Thymus (tissue), 11 donors: ENCODE results near the gene GARNL3. TPM values are rescaled to one million over a fixed set of nuclear protein-coding genes. Genes with fewer than 3 reads are reported as not detected.

Experiments
- DNase-seq, 9 donors: peaks; one replicate each; pipeline ENCODE4 v3.0.0-alpha.2; 2013; ENCODE audit warnings: low spot score in 9 of 9, low read depth in 6 of 9, missing footprints in 1 of 9
- H3K27ac ChIP-seq, 2 donors: one replicate each; pipeline ENCODE4 v1.5.1; 2013; ENCODE audit warnings: control low read depth in 1 of 2, low read depth in 1 of 2, low read length in 1 of 2, mild to moderate bottlenecking in 1 of 2, moderate library complexity in 1 of 2
- H3K27me3 ChIP-seq, 2 donors: one replicate each; pipeline ENCODE4 v1.5.1; 2013; ENCODE audit warnings: low read length in 1 of 2; ENCODE audit not compliant: control insufficient read depth in 2 of 2, insufficient read depth in 1 of 2
- H3K36me3 ChIP-seq, 2 donors: one replicate each; pipeline ENCODE4 v1.5.1; 2013; ENCODE audit warnings: low read length in 1 of 2, mild to moderate bottlenecking in 1 of 2, moderate library complexity in 1 of 2; ENCODE audit not compliant: control insufficient read depth in 2 of 2, insufficient read depth in 2 of 2
- H3K4me1 ChIP-seq, 2 donors: one replicate each; pipeline ENCODE4 v1.5.1; 2013; ENCODE audit warnings: low read length in 2 of 2; ENCODE audit not compliant: control insufficient read depth in 2 of 2, insufficient read depth in 2 of 2
- H3K4me3 ChIP-seq, 2 donors: one replicate each; pipeline ENCODE4 v1.5.1; 2013; ENCODE audit warnings: low read length in 2 of 2, control low read depth in 1 of 2, mild to moderate bottlenecking in 1 of 2
- H3K9me3 ChIP-seq, 2 donors: one replicate each; pipeline ENCODE4 v1.5.1; 2013; ENCODE audit warnings: low read length in 1 of 2, mild to moderate bottlenecking in 1 of 2; ENCODE audit not compliant: control insufficient read depth in 2 of 2, insufficient read depth in 1 of 2
- WGBS: extraction: QIAGEN DNeasy Blood & Tissue Kit; methylation state at CpG from one replicate; pipeline ENCODE4 v1.1.7; 2013; 5-methylcytosine and 5-hydroxymethylcytosine counted together
- polyA plus RNA-seq: library from polyadenylated mRNA; stranded (reverse); fragments of 200-250 nt; gene quantifications from one replicate; pipeline ENCODE4 v1.2.3, GENCODE V29; 2013
- total RNA-seq: library from RNA; stranded (reverse); fragments of 120-200 nt; gene quantifications from one replicate; pipeline ENCODE4 v1.2.4, GENCODE V29; 2013
- donor health status: healthy.

GARNL3 gene
- total and polyA plus RNA-seq, 2 donors = 1.5 to 2.2 TPM

- H3K27ac ChIP-seq = no peak overlapping the region
- H3K9me3 ChIP-seq = no peaks in the 10 kb centered on the region
- whole genome bisulfite sequencing = 95% methylated on average over 7 of the region's 7 CpGs
- DNase-seq = no peak
- no peaks in the 10 kb centered on the region for H3K4me1 ChIP-seq
- peaks cover 2 to 10% of the 10 kb centered on the region in 2 donors for H3K27me3 ChIP-seq
- H3K4me3 ChIP-seq = no peak overlapping the region
- no peaks in the 10 kb centered on the region for H3K36me3 ChIP-seq
Observed at GRCh38 chr9:127313042-127313560, 48.5 kb downstream of the GARNL3 start.

GRCh38 chr9:127314911-127315310 is 50.3 kb downstream of the GARNL3 start:
- H3K36me3 ChIP-seq = no peaks in the 10 kb centered on the region
- no peak for DNase-seq
- H3K27me3 ChIP-seq = peaks cover 2 to 12% of the 10 kb centered on the region in 2 donors
- H3K9me3 ChIP-seq = no peaks in the 10 kb centered on the region
- no peaks in the 10 kb centered on the region for H3K4me1 ChIP-seq
- WGBS = 92% methylated on average over 2 of the region's 2 CpGs
- H3K4me3 ChIP-seq = no peak overlapping the region
- H3K27ac ChIP-seq = no peak overlapping the region

DNA sequence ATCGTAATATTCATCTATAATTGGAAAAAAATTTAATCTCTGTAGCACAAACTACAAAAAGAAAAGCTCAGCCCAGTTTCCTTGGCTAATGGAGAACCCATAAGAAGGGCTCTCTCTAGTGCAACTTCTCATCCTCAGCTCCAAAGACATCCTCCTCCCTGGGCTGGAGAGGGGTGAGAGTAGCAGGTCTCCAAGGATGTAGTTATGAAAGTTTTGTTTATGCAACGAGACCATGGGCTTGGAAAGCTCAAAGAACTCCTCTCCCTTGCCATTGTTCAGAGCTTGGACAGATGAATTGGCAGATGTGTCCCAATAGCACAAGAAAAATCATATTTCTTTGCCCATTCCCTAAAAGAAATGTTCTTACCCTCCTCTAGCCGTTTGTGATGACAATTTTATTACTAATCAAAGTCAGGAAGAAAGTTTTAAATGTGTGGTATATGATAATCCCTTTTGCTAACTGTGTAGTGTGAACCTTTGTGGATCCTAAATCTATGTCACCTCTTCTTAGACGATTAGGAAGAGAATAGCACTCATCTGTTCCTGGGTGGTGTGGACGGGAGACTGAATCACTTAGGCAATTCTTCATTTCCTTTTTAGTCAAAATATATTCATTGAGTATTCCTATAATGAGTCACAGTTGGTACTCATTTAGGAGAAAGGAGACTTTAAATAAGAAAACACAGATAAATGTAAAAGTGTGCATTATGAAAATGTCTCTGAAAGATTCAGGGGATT is 52.2 kb downstream of the GARNL3 start:
- H3K36me3 ChIP-seq = no peaks in the 10 kb centered on the region
- no peaks in the 10 kb centered on the region for H3K4me1 ChIP-seq
- WGBS = 85% methylated on average over 5 of the region's 5 CpGs
- H3K27ac ChIP-seq = no peak overlapping the region
- no peaks in the 10 kb centered on the region for H3K9me3 ChIP-seq
- no peak for DNase-seq
- peaks cover 0 to 12% of the 10 kb centered on the region in 2 donors for H3K27me3 ChIP-seq
- no peak overlapping the region for H3K4me3 ChIP-seq

DNA sequence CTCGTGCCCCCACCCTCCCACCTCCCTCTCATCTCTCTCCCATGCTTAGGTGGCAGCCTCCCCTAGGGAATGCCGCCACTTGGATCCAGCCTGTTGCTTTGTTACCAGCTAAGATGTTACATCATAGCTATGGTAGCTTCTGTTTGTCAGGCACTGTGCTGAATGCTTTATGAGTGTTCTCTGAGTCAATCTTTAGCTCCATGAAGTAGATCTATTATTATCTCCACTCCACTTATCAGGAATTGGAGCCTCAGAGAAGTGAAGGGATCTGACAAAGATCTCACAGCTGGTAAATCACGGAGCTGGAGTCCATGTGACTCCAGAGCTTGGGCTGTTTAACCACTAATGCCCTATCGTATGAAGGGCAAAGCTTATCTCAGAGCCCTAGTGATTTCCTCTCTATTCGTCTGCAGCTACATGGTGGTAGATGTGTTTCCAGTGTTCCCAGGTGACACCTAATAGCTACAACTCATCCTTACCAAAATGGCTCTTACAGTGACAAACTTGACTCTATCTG is 54.1 kb downstream of the GARNL3 start:
- WGBS = 72% methylated on average over 5 of the region's 5 CpGs
- Histone ChIP-seq H3K4me3 (no peak overlapping the region), H3K9me3 (no peaks in the 10 kb centered on the region), H3K27me3 (peaks cover 0 to 18% of the 10 kb centered on the region in 2 donors), H3K4me1 (no peaks in the 10 kb centered on the region), H3K36me3 (no peaks in the 10 kb centered on the region), H3K27ac (no peak overlapping the region)
- DNase-seq = no peak

GRCh38 chr9:127319366-127320114 is 55.0 kb downstream of the GARNL3 start:
- Histone ChIP-seq H3K27ac (no peak overlapping the region), H3K27me3 (peaks cover 0 to 18% of the 10 kb centered on the region in 2 donors), H3K9me3 (no peaks in the 10 kb centered on the region), H3K36me3 (no peaks in the 10 kb centered on the region), H3K4me1 (no peaks in the 10 kb centered on the region), H3K4me3 (no peak overlapping the region)
- 43% methylated on average over 2 of the region's 2 CpGs for WGBS
- DNase-seq = no peak

DNA sequence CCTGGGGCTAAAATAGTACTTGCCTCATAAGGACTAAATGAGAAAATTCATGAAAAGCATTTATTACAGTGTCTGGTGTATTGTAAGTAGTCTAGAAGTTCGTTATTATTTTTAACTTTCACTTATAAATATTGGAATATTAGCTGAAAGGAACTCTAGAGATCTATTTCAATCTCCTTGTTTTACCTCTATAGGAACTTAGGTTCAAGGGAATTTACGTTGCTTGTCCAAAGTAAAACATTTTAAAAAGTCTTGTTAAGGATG is 55.5 kb downstream of the GARNL3 start:
- Histone ChIP-seq H3K4me3 (no peak overlapping the region), H3K36me3 (no peaks in the 10 kb centered on the region), H3K27me3 (peaks cover 0 to 20% of the 10 kb centered on the region in 2 donors), H3K4me1 (no peaks in the 10 kb centered on the region), H3K27ac (no peak overlapping the region), H3K9me3 (no peaks in the 10 kb centered on the region)
- DNase-seq = no peak
- 50% methylated on average over 2 of the region's 2 CpGs for WGBS

GRCh38 chr9:127323393-127323792 is 58.8 kb downstream of the GARNL3 start:
- H3K27me3 ChIP-seq = peaks cover 3 to 10% of the 10 kb centered on the region in 2 donors
- no peaks in the 10 kb centered on the region for H3K36me3 ChIP-seq
- 96% methylated on average over 5 of the region's 5 CpGs for WGBS
- no peaks in the 10 kb centered on the region for H3K9me3 ChIP-seq
- H3K4me1 ChIP-seq = no peaks in the 10 kb centered on the region
- no peak for DNase-seq
- no peak overlapping the region for H3K27ac ChIP-seq
- H3K4me3 ChIP-seq = no peak overlapping the region

DNA sequence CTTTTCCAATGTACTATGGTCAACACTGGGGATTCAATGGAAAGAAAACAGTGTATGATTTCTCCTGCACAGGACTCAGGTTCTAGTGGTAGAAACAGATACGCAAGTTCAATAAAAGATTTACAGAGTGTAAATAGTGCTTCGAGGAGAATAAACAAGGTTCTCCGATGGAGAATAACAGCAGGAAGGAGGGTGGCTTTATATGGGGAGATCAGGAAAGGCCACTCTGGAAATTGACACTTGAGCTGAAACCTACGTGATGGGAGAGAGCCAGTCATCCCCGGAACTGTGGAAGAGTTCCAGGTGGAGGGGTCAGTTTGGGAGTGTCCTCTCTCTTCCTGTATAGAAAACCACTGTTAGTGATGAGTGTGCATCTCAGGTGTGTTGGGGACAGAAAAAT is 65.9 kb downstream of the GARNL3 start:
- H3K36me3 ChIP-seq = no peaks in the 10 kb centered on the region
- H3K27ac ChIP-seq = no peak overlapping the region
- 96% methylated on average over 5 of the region's 5 CpGs for WGBS
- H3K27me3 ChIP-seq = peaks cover 0 to 3% of the 10 kb centered on the region in 2 donors
- no peak for DNase-seq
- no peaks in the 10 kb centered on the region for H3K4me1 ChIP-seq
- H3K4me3 ChIP-seq = no peak overlapping the region
- no peaks in the 10 kb centered on the region for H3K9me3 ChIP-seq
